ENCODE results near the gene FLRT2. TPM values are rescaled to one million over a fixed set of nuclear protein-coding genes. Genes with fewer than 3 reads are reported as not detected.

The FLRT2 gene
- total RNA-seq, 1 experiment from 2014 or later = 4.5 TPM

DNA sequence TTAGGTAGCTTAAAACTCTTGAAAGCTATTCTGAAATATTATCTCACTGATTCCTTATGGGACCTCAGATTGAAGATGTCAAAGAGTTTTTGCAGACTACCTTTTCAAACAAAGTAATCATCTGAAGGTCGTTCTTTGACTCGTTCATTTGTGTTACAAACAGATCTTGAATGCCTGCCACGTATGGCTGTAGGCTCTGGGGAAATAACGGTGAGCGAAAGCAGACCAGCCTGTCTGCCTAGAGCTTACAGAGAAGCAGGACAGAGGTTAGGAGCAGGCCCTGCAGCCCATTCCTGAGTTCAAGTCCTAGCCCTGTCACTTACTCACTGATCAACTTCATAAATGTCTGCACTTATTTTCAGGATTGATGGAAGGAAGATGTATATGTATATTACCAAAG lies 83.6 kb downstream of the FLRT2 start:
- H3K4me3 ChIP-seq (ENCODE audit: low read depth in 2 of 2, low read length in 2 of 2) = no peak overlapping the region
- H3K27ac ChIP-seq (ENCODE audit: low read length) = no peak overlapping the region
- no peaks in the 10 kb centered on the region for H3K27me3 ChIP-seq (ENCODE audit: control insufficient read depth, insufficient read depth, low read length)
- no peaks in the 10 kb centered on the region for H3K9me3 ChIP-seq (ENCODE audit: control insufficient read depth, insufficient read depth, low read depth, low read length)
- ChIA-PET CTCF (no interaction called here), POLR2A (no interaction called here)
- intact Hi-C loops (cut with micrococcal nuclease; ENCODE audit: unreplicated experiment) = no loop called here
- ATAC-seq (no peak), DNase-seq (ENCODE audit: low read depth, low spot score) (no peak)
- BruUV-seq (replicated peaks) = no TSS peak
- no peaks in the 10 kb centered on the region for H3K36me3 ChIP-seq (ENCODE audit: control insufficient read depth, insufficient read depth, low read length)
- TF ChIP-seq SIN3A (IDR thresholded peaks at IDR 0.05; ENCODE audit: borderline replicate concordance, insufficient read depth, low read depth, low read length) = no peak
- TF ChIP-seq, protein P1, sequence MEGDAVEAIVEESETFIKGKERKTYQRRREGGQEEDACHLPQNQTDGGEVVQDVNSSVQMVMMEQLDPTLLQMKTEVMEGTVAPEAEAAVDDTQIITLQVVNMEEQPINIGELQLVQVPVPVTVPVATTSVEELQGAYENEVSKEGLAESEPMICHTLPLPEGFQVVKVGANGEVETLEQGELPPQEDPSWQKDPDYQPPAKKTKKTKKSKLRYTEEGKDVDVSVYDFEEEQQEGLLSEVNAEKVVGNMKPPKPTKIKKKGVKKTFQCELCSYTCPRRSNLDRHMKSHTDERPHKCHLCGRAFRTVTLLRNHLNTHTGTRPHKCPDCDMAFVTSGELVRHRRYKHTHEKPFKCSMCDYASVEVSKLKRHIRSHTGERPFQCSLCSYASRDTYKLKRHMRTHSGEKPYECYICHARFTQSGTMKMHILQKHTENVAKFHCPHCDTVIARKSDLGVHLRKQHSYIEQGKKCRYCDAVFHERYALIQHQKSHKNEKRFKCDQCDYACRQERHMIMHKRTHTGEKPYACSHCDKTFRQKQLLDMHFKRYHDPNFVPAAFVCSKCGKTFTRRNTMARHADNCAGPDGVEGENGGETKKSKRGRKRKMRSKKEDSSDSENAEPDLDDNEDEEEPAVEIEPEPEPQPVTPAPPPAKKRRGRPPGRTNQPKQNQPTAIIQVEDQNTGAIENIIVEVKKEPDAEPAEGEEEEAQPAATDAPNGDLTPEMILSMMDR (IDR thresholded peaks at IDR 0.05) = no peak
- TF ChIP-seq TCF7L2 (IDR thresholded peaks at IDR 0.05; ENCODE audit: low read depth, low read length) = no peak
- no peak for TF ChIP-seq POLR2AphosphoS5 (IDR thresholded peaks at IDR 0.05; ENCODE audit: low read depth, low read length)
- TF ChIP-seq, protein P2, sequence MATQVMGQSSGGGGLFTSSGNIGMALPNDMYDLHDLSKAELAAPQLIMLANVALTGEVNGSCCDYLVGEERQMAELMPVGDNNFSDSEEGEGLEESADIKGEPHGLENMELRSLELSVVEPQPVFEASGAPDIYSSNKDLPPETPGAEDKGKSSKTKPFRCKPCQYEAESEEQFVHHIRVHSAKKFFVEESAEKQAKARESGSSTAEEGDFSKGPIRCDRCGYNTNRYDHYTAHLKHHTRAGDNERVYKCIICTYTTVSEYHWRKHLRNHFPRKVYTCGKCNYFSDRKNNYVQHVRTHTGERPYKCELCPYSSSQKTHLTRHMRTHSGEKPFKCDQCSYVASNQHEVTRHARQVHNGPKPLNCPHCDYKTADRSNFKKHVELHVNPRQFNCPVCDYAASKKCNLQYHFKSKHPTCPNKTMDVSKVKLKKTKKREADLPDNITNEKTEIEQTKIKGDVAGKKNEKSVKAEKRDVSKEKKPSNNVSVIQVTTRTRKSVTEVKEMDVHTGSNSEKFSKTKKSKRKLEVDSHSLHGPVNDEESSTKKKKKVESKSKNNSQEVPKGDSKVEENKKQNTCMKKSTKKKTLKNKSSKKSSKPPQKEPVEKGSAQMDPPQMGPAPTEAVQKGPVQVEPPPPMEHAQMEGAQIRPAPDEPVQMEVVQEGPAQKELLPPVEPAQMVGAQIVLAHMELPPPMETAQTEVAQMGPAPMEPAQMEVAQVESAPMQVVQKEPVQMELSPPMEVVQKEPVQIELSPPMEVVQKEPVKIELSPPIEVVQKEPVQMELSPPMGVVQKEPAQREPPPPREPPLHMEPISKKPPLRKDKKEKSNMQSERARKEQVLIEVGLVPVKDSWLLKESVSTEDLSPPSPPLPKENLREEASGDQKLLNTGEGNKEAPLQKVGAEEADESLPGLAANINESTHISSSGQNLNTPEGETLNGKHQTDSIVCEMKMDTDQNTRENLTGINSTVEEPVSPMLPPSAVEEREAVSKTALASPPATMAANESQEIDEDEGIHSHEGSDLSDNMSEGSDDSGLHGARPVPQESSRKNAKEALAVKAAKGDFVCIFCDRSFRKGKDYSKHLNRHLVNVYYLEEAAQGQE (IDR thresholded peaks at IDR 0.05; ENCODE audit: insufficient read depth in 1 of 2, low read depth in 2 of 2, low read length in 1 of 2) = no peak
- in situ Hi-C loops (cut with HindIII; ENCODE audit: low pct_unique_long_range_greater_than_20kb, low sequenced_read_pairs) = no loop called here
- no peaks in the 10 kb centered on the region for H3K4me1 ChIP-seq (ENCODE audit: control insufficient read depth, insufficient read depth, low read length)

DNA sequence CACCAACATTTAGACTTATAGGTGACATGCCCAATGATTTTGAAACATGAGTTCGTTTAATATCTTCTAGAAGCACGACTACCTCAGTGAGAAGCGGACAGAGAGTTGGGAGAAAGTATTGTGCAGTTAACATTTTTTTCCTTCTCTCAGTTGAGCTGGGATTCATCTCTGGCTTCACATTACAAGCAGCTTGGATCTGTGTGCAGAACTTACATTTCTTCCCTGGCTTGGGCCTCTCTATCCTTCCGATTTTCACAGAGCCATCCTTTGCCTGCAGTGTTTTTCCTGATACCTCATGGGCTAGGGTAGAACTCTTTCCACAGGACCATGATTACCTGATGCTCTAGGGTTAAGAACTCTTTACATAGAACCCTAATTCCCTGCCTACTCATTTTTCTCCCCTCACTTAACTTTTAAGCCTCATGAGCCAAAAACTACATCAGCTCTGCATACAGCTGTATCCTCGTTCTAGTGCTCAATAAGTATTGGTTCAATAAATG lies 86.5 kb downstream of the FLRT2 start:
- Histone ChIP-seq H3K27me3 (ENCODE audit: control insufficient read depth, insufficient read depth, low read length) (no peaks in the 10 kb centered on the region), H3K4me3 (ENCODE audit: low read depth in 2 of 2, low read length in 2 of 2) (no peak overlapping the region), H3K9me3 (ENCODE audit: control insufficient read depth, insufficient read depth, low read depth, low read length) (no peaks in the 10 kb centered on the region), H3K36me3 (ENCODE audit: control insufficient read depth, insufficient read depth, low read length) (no peaks in the 10 kb centered on the region), H3K27ac (ENCODE audit: low read length) (no peak overlapping the region), H3K4me1 (ENCODE audit: control insufficient read depth, insufficient read depth, low read length) (no peaks in the 10 kb centered on the region)
- ATAC-seq = no peak
- ChIA-PET CTCF (interaction anchor here (0.7 kb wide), 1 partner anchor 18 kb away, joined by 6 read pairs; no protein-coding TSS in a partner anchor), POLR2A (no interaction called here)
- no TSS peak for BruUV-seq (replicated peaks)
- DNase-seq (ENCODE audit: low read depth, low spot score) = no peak
- intact Hi-C loops (cut with micrococcal nuclease; ENCODE audit: unreplicated experiment) (no loop called here), in situ Hi-C loops (cut with HindIII; ENCODE audit: low pct_unique_long_range_greater_than_20kb, low sequenced_read_pairs) (no loop called here)
- no peak for TF ChIP-seq POLR2AphosphoS5 (IDR thresholded peaks at IDR 0.05; ENCODE audit: low read depth, low read length)
- no peak for TF ChIP-seq SIN3A (IDR thresholded peaks at IDR 0.05; ENCODE audit: borderline replicate concordance, insufficient read depth, low read depth, low read length)
- no peak for TF ChIP-seq TCF7L2 (IDR thresholded peaks at IDR 0.05; ENCODE audit: low read depth, low read length)
- TF ChIP-seq, protein P1 (IDR thresholded peaks at IDR 0.05) = no peak
- TF ChIP-seq, protein P2 (IDR thresholded peaks at IDR 0.05; ENCODE audit: insufficient read depth in 1 of 2, low read depth in 2 of 2, low read length in 1 of 2) = no peak
